SK-N-SH (cell line): Measurements from ENCODE around the gene FAM83E. TPM values are rescaled to one million over a fixed set of nuclear protein-coding genes. Genes with fewer than 3 reads are reported as not detected.

Experiments used
- CTCF ChIA-PET: fragments of 300-600, 350-600 bp; formaldehyde crosslinking; extraction: SDS; loops from one replicate; lab custom pipeline; 2021; lab: Yijun Ruan, JAX
- POLR2A ChIA-PET: fragments of 350-600 bp; sonication (Branson Sonifier 250); formaldehyde crosslinking; extraction: SDS; loops from one replicate; lab custom pipeline; 2020; ENCODE audit warnings: antibody characterized with exemption, inconsistent platforms; lab: Yijun Ruan, JAX
- DNase-seq: peaks from one replicate; pipeline ENCODE4 v3.0.0; 2012
- H2AFZ ChIP-seq: fragments of 200-600 bp; sonication (generic); 2 replicates; pipeline ENCODE4 v1.8.1; 2016; ENCODE audit warnings: antibody characterized with exemption, mild to moderate bottlenecking, low read depth
- H3F3A ChIP-seq: fragments of 200-600 bp; sonication (generic); replicated peaks from 2 replicates; pipeline ENCODE3; 2016; ENCODE audit warnings: antibody characterized with exemption, mild to moderate bottlenecking; ENCODE audit not compliant: insufficient read depth
- H3K27ac ChIP-seq, 2 experiments: fragments of 200-500 bp in 1 of 2; fragments of 200-600 bp in 1 of 2; sonication (Bioruptor generic) in 1 of 2; sonication (generic), shearing (Covaris generic) in 1 of 2; 2 replicates each; pipeline versions ENCODE4 v1.5.1 to v1.6.1; 2014 to 2016; ENCODE audit warnings: low read depth in 2 of 2, inconsistent platforms in 1 of 2, low read length in 1 of 2, mild to moderate bottlenecking in 1 of 2, mixed read lengths in 1 of 2
- H3K27me3 ChIP-seq: fragments of 200-600 bp; sonication (generic), shearing (Covaris generic); 2 replicates; pipeline ENCODE4 v1.6.1; 2016; ENCODE audit warnings: mixed run types; ENCODE audit not compliant: insufficient read depth
- H3K36me3 ChIP-seq, 2 experiments: fragments of 200-500 bp in 1 of 2; fragments of 200-600 bp in 1 of 2; sonication (Bioruptor generic) in 1 of 2; sonication (generic) in 1 of 2; replicated peaks in 1 of 2; 2 replicates each; pipeline versions ENCODE3 to v1.5.1; 2014 to 2016; ENCODE audit warnings: low read length in 1 of 2, mild to moderate bottlenecking in 1 of 2; ENCODE audit not compliant: insufficient read depth in 2 of 2, control insufficient read depth in 1 of 2
- H3K4me1 ChIP-seq, 2 experiments: fragments of 200-500 bp in 1 of 2; fragments of 200-600 bp in 1 of 2; sonication (Bioruptor generic) in 1 of 2; sonication (generic), shearing (Covaris generic) in 1 of 2; 2 replicates each; pipeline versions ENCODE4 v1.5.1 to v1.6.1; 2014 to 2016; ENCODE audit warnings: low read depth in 1 of 2, low read length in 1 of 2, mixed run types in 1 of 2; ENCODE audit not compliant: insufficient read depth in 2 of 2, control insufficient read depth in 1 of 2
- H3K4me2 ChIP-seq: fragments of 200-600 bp; sonication (generic), shearing (Covaris generic); 2 replicates; pipeline ENCODE4 v1.6.1; 2017; ENCODE audit warnings: mixed run types
- H3K4me3 ChIP-seq, 2 experiments: fragments of 200-500 bp in 1 of 2; fragments of 200-600 bp in 1 of 2; sonication (Bioruptor generic) in 1 of 2; sonication (generic), shearing (Covaris generic) in 1 of 2; 2 replicates each; pipeline versions ENCODE4 v1.5.1 to v1.8.1; 2014 to 2016; ENCODE audit warnings: low read depth in 2 of 2, inconsistent platforms in 1 of 2, low read length in 1 of 2, mild to moderate bottlenecking in 1 of 2, mixed read lengths in 1 of 2, moderate library complexity in 1 of 2
- H3K79me2 ChIP-seq: fragments of 200-600 bp; sonication (generic); 2 replicates; pipeline ENCODE4 v1.8.1; 2017; ENCODE audit warnings: mild to moderate bottlenecking; ENCODE audit not compliant: insufficient read depth
- H3K9ac ChIP-seq: fragments of 200-600 bp; sonication (generic); 2 replicates; pipeline ENCODE4 v1.6.1; 2017; ENCODE audit warnings: mixed run types
- H3K9me2 ChIP-seq: fragments of 200-600 bp; sonication (generic); 2 replicates; pipeline ENCODE4 v1.6.1; 2017; ENCODE audit warnings: mixed run types
- H3K9me3 ChIP-seq: fragments of 200-600 bp; sonication (generic); 2 replicates; pipeline ENCODE4 v1.6.1; 2017; ENCODE audit warnings: mixed run types, mild to moderate bottlenecking, moderate library complexity
- H4K20me1 ChIP-seq: fragments of 200-600 bp; sonication (generic); 2 replicates; pipeline ENCODE4 v1.6.1; 2017; ENCODE audit warnings: mild to moderate bottlenecking, mixed run types; ENCODE audit not compliant: insufficient read depth
- EP300 ChIP-seq, 2 experiments: IDR thresholded peaks; 2 replicates each; pipeline versions ENCODE4 v1.4.0 to v1.6.1; 2012; ENCODE audit warnings: borderline replicate concordance in 1 of 2, low read depth in 1 of 2, low read length in 1 of 2
- SMC3 ChIP-seq: IDR thresholded peaks from 2 replicates; pipeline ENCODE4 v1.6.1; 2012; ENCODE audit warnings: low read depth, low read length, improper control_type of control experiment
- YY1 ChIP-seq: IDR thresholded peaks from 2 replicates; pipeline ENCODE4 v1.4.0; 2012; ENCODE audit warnings: low read depth, mild to moderate bottlenecking
- WGBS: methylation state at CpG from one replicate; pipeline ENCODE4 v1.1.6; 2017; ENCODE audit warnings: low lambda C conversion rate; 5-methylcytosine and 5-hydroxymethylcytosine counted together
- polyA plus RNA-seq, 3 experiments: library from polyadenylated mRNA; depleted of rRNA; stranded (reverse); fragments of >200 nt; gene quantifications; 2 replicates each; pipeline ENCODE4 v1.2.3, GENCODE V29; 2012
- TF ChIP-seq, protein P1 (sequence below): IDR thresholded peaks from 2 replicates; pipeline ENCODE4 v1.4.0; 2012; ENCODE audit warnings: low read depth, borderline replicate concordance
- TF ChIP-seq, protein P2 (sequence below): fragments of 150-350 bp; IDR thresholded peaks from 2 replicates; pipeline ENCODE4 v1.6.1; 2016; ENCODE audit warnings: mild to moderate bottlenecking, low read depth, low read length
- TF ChIP-seq, protein P3 (sequence below): IDR thresholded peaks from 2 replicates; pipeline ENCODE4; 2012
- TF ChIP-seq, protein P4 (sequence below): IDR thresholded peaks from 2 replicates; pipeline ENCODE4 v1.6.1; 2012; ENCODE audit warnings: mild to moderate bottlenecking, low read depth, low read length, moderate library complexity
- TF ChIP-seq, protein P5 (sequence below): fragments of 200-600 bp; sonication (generic); IDR thresholded peaks from 2 replicates; pipeline ENCODE4 v1.6.1; 2017; ENCODE audit warnings: antibody characterized with exemption, mild to moderate bottlenecking, moderate library complexity

FAM83E gene
- polyA plus RNA-seq, 1 of the 3 experiments (the other 2 are of a cell fraction) = 0.44 TPM

DNA sequence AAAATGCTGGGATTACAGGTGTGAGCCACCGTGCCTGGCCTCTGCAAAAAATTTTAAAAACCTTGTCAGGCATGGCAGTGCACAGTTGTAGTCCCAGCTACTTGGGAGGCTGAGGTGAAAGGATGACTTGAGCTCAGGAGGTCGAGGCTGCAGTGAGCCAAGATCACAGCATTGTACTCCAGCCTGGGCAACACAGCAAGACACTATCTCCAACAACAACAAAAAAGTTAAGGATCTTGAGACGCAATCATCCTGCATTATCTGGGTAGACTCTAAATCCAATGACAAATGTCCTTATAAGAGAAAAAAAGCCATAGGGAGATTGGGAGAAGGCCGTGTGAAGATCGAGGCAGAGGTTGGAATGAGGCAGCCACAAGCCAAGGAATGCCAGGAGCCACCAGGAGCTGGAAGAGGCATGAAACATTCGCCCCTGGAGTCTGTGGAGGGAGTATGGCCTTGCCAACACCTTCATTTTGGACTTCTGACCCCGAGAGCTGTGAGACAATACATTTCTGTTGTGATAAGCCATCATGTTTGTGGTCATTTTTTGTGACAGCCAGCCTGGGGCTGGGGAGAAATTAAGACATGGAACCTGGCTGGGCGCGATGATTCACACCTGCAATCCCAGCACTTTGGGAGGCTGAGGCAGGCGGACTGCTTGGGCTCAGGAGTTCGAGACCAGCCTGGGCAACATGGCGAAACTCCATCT is 36.3 kb upstream of the FAM83E start:
- no peak overlapping the region for H3K9ac ChIP-seq

More for the DNA sequence above, 36.3 kb upstream of the FAM83E start:
- CTCF ChIA-PET = interaction anchor here (0.6 kb wide), 1 partner anchor 65 kb away, joined by 3 read pairs; no protein-coding TSS in a partner anchor
- Histone ChIP-seq H3K9me3 (no peaks in the 10 kb centered on the region), H3K36me3 (no peaks in the 10 kb centered on the region), H3K9me2 (no peaks in the 10 kb centered on the region), H3F3A (no peaks in the 10 kb centered on the region), H3K79me2 (no peaks in the 10 kb centered on the region), H3K4me3 (no peak overlapping the region), H3K4me1 (peaks cover 0 to 10% of the 10 kb centered on the region in 2 experiments; a peak in 1 of 4 replicates), H3K27ac (no peak overlapping the region), H2AFZ (no peak overlapping the region), H4K20me1 (no peaks in the 10 kb centered on the region), H3K27me3 (no peaks in the 10 kb centered on the region), H3K4me2 (no peak overlapping the region)
- no peak for DNase-seq
- TF ChIP-seq, protein P1, sequence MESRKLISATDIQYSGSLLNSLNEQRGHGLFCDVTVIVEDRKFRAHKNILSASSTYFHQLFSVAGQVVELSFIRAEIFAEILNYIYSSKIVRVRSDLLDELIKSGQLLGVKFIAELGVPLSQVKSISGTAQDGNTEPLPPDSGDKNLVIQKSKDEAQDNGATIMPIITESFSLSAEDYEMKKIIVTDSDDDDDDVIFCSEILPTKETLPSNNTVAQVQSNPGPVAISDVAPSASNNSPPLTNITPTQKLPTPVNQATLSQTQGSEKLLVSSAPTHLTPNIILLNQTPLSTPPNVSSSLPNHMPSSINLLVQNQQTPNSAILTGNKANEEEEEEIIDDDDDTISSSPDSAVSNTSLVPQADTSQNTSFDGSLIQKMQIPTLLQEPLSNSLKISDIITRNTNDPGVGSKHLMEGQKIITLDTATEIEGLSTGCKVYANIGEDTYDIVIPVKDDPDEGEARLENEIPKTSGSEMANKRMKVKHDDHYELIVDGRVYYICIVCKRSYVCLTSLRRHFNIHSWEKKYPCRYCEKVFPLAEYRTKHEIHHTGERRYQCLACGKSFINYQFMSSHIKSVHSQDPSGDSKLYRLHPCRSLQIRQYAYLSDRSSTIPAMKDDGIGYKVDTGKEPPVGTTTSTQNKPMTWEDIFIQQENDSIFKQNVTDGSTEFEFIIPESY = no peak
- TF ChIP-seq EP300 (IDR thresholded peaks at IDR 0.05; ENCODE audit: borderline replicate concordance in 1 of 2, low read depth in 1 of 2, low read length in 1 of 2) (no peak), YY1 (no peak), SMC3 (no peak)
- TF ChIP-seq, protein P2, sequence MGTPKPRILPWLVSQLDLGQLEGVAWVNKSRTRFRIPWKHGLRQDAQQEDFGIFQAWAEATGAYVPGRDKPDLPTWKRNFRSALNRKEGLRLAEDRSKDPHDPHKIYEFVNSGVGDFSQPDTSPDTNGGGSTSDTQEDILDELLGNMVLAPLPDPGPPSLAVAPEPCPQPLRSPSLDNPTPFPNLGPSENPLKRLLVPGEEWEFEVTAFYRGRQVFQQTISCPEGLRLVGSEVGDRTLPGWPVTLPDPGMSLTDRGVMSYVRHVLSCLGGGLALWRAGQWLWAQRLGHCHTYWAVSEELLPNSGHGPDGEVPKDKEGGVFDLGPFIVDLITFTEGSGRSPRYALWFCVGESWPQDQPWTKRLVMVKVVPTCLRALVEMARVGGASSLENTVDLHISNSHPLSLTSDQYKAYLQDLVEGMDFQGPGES = no peak
- TF ChIP-seq, protein P3, sequence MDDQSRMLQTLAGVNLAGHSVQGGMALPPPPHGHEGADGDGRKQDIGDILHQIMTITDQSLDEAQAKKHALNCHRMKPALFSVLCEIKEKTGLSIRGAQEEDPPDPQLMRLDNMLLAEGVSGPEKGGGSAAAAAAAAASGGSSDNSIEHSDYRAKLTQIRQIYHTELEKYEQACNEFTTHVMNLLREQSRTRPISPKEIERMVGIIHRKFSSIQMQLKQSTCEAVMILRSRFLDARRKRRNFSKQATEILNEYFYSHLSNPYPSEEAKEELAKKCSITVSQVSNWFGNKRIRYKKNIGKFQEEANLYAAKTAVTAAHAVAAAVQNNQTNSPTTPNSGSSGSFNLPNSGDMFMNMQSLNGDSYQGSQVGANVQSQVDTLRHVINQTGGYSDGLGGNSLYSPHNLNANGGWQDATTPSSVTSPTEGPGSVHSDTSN = no peak
- TF ChIP-seq, protein P4, sequence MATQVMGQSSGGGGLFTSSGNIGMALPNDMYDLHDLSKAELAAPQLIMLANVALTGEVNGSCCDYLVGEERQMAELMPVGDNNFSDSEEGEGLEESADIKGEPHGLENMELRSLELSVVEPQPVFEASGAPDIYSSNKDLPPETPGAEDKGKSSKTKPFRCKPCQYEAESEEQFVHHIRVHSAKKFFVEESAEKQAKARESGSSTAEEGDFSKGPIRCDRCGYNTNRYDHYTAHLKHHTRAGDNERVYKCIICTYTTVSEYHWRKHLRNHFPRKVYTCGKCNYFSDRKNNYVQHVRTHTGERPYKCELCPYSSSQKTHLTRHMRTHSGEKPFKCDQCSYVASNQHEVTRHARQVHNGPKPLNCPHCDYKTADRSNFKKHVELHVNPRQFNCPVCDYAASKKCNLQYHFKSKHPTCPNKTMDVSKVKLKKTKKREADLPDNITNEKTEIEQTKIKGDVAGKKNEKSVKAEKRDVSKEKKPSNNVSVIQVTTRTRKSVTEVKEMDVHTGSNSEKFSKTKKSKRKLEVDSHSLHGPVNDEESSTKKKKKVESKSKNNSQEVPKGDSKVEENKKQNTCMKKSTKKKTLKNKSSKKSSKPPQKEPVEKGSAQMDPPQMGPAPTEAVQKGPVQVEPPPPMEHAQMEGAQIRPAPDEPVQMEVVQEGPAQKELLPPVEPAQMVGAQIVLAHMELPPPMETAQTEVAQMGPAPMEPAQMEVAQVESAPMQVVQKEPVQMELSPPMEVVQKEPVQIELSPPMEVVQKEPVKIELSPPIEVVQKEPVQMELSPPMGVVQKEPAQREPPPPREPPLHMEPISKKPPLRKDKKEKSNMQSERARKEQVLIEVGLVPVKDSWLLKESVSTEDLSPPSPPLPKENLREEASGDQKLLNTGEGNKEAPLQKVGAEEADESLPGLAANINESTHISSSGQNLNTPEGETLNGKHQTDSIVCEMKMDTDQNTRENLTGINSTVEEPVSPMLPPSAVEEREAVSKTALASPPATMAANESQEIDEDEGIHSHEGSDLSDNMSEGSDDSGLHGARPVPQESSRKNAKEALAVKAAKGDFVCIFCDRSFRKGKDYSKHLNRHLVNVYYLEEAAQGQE = no peak
- TF ChIP-seq, protein P5, sequence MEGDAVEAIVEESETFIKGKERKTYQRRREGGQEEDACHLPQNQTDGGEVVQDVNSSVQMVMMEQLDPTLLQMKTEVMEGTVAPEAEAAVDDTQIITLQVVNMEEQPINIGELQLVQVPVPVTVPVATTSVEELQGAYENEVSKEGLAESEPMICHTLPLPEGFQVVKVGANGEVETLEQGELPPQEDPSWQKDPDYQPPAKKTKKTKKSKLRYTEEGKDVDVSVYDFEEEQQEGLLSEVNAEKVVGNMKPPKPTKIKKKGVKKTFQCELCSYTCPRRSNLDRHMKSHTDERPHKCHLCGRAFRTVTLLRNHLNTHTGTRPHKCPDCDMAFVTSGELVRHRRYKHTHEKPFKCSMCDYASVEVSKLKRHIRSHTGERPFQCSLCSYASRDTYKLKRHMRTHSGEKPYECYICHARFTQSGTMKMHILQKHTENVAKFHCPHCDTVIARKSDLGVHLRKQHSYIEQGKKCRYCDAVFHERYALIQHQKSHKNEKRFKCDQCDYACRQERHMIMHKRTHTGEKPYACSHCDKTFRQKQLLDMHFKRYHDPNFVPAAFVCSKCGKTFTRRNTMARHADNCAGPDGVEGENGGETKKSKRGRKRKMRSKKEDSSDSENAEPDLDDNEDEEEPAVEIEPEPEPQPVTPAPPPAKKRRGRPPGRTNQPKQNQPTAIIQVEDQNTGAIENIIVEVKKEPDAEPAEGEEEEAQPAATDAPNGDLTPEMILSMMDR = no peak
- WGBS = 82% methylated on average over 12 of the region's 12 CpGs
- POLR2A ChIA-PET = interaction anchor here (1.1 kb wide), 1 partner anchor 27 kb away, joined by 3 read pairs; no protein-coding TSS in a partner anchor
